GM23338 (cell line): Measurements from ENCODE around the gene SPTB.

Source experiments
- CREB1 ChIP-seq: fragments of 250-450 bp; sonication (Bioruptor Pico); IDR thresholded peaks from 2 replicates; pipeline ENCODE4 v1.5.0; 2020; ENCODE audit warnings: low read depth, mild to moderate bottlenecking, moderate library complexity
- EZH2 ChIP-seq: fragments of 200-600 bp; sonication (generic); IDR thresholded peaks from one replicate; pipeline ENCODE4 v1.8.0; 2017; ENCODE audit warnings: antibody characterized with exemption, mild to moderate bottlenecking, low read depth; ENCODE audit not compliant: unreplicated experiment
- EZH2phosphoT487 ChIP-seq: fragments of 200-600 bp; sonication (generic); IDR thresholded peaks from one replicate; pipeline ENCODE4 v1.8.1; 2018; ENCODE audit warnings: antibody characterized with exemption; ENCODE audit not compliant: unreplicated experiment
- JUNB ChIP-seq: IDR thresholded peaks from one replicate; pipeline ENCODE4 v1.6.1; 2016; ENCODE audit warnings: antibody characterized with exemption; ENCODE audit not compliant: unreplicated experiment
- NANOG ChIP-seq: IDR thresholded peaks from 2 replicates; pipeline ENCODE4 v1.6.1; 2016; ENCODE audit warnings: antibody characterized with exemption, borderline replicate concordance
- POLR2AphosphoS5 ChIP-seq: IDR thresholded peaks from 2 replicates; pipeline ENCODE4 v1.6.1; 2016; ENCODE audit warnings: antibody characterized with exemption, low read depth
- STAT1 ChIP-seq: IDR thresholded peaks from one replicate; pipeline ENCODE4 v1.6.1; 2016; ENCODE audit warnings: antibody characterized with exemption; ENCODE audit not compliant: unreplicated experiment
- ZNF114 ChIP-seq: fragments of 250-450 bp; sonication (Bioruptor Pico); IDR thresholded peaks from 2 replicates; pipeline ENCODE4 v1.5.0; 2020; ENCODE audit warnings: mild to moderate bottlenecking, moderate library complexity
- ZNF331 ChIP-seq: fragments of 250-450 bp; sonication (Bioruptor Pico); IDR thresholded peaks from 2 replicates; pipeline ENCODE4 v1.5.0; 2020; ENCODE audit warnings: low read depth, mild to moderate bottlenecking, moderate library complexity
- TF ChIP-seq, protein P1 (sequence below), 2 experiments: fragments of 200-600 bp in 1 of 2; sonication (generic) in 1 of 2; conservative IDR thresholded peaks; 2 replicates each; pipeline versions ENCODE4 v1.5.1 to v1.6.1; 2016 to 2017; ENCODE audit warnings: antibody characterized with exemption in 2 of 2, low read depth in 2 of 2, mild to moderate bottlenecking in 2 of 2, moderate library complexity in 1 of 2
- TF ChIP-seq, protein P2 (sequence below): IDR thresholded peaks from one replicate; pipeline ENCODE4 v1.6.1; 2018; ENCODE audit warnings: antibody characterized with exemption; ENCODE audit not compliant: unreplicated experiment
- TF ChIP-seq, protein P3 (sequence below): IDR thresholded peaks from 2 replicates; pipeline ENCODE4 v1.6.1; 2016; ENCODE audit warnings: antibody characterized with exemption
- TF ChIP-seq, protein P4 (sequence below): fragments of 250-450 bp; sonication (Bioruptor Pico); IDR thresholded peaks from 2 replicates; pipeline ENCODE4 v1.5.0; 2020; ENCODE audit warnings: mild to moderate bottlenecking, moderate library complexity

DNA sequence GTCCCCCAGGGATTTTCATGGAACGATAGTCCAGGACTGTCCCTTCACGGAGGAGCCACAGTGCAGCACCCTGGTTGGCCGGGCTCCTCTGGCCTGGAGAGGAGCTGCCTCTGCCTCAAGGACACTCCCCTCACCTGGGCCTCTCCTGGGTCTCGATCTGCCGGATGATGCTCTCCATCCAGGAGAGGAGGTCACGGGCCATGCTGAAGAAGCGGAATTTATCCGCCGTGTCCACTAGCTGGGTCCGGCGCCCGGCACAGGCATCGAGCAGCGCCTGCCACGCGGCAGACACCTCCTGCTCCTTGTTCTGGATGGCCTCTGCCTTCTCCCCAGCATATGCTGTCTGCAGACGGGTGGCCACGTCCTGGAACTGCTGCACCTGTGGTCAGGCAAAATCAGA, 109.0 kb downstream of the SPTB start:
- TF ChIP-seq, protein P1, sequence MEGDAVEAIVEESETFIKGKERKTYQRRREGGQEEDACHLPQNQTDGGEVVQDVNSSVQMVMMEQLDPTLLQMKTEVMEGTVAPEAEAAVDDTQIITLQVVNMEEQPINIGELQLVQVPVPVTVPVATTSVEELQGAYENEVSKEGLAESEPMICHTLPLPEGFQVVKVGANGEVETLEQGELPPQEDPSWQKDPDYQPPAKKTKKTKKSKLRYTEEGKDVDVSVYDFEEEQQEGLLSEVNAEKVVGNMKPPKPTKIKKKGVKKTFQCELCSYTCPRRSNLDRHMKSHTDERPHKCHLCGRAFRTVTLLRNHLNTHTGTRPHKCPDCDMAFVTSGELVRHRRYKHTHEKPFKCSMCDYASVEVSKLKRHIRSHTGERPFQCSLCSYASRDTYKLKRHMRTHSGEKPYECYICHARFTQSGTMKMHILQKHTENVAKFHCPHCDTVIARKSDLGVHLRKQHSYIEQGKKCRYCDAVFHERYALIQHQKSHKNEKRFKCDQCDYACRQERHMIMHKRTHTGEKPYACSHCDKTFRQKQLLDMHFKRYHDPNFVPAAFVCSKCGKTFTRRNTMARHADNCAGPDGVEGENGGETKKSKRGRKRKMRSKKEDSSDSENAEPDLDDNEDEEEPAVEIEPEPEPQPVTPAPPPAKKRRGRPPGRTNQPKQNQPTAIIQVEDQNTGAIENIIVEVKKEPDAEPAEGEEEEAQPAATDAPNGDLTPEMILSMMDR (conservative IDR thresholded peaks at IDR 0.05; ENCODE audit: low read depth in 2 of 2): no peak
- no peak for TF ChIP-seq POLR2AphosphoS5
- TF ChIP-seq CREB1 (CRISPR knock-in tag): no peak
- no peak for TF ChIP-seq EZH2
- no peak for TF ChIP-seq EZH2phosphoT487
- TF ChIP-seq ZNF114 (CRISPR knock-in tag): no peak
- TF ChIP-seq, protein P2, sequence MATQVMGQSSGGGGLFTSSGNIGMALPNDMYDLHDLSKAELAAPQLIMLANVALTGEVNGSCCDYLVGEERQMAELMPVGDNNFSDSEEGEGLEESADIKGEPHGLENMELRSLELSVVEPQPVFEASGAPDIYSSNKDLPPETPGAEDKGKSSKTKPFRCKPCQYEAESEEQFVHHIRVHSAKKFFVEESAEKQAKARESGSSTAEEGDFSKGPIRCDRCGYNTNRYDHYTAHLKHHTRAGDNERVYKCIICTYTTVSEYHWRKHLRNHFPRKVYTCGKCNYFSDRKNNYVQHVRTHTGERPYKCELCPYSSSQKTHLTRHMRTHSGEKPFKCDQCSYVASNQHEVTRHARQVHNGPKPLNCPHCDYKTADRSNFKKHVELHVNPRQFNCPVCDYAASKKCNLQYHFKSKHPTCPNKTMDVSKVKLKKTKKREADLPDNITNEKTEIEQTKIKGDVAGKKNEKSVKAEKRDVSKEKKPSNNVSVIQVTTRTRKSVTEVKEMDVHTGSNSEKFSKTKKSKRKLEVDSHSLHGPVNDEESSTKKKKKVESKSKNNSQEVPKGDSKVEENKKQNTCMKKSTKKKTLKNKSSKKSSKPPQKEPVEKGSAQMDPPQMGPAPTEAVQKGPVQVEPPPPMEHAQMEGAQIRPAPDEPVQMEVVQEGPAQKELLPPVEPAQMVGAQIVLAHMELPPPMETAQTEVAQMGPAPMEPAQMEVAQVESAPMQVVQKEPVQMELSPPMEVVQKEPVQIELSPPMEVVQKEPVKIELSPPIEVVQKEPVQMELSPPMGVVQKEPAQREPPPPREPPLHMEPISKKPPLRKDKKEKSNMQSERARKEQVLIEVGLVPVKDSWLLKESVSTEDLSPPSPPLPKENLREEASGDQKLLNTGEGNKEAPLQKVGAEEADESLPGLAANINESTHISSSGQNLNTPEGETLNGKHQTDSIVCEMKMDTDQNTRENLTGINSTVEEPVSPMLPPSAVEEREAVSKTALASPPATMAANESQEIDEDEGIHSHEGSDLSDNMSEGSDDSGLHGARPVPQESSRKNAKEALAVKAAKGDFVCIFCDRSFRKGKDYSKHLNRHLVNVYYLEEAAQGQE: no peak
- TF ChIP-seq JUNB: no peak
- no peak for TF ChIP-seq NANOG
- TF ChIP-seq, protein P3, sequence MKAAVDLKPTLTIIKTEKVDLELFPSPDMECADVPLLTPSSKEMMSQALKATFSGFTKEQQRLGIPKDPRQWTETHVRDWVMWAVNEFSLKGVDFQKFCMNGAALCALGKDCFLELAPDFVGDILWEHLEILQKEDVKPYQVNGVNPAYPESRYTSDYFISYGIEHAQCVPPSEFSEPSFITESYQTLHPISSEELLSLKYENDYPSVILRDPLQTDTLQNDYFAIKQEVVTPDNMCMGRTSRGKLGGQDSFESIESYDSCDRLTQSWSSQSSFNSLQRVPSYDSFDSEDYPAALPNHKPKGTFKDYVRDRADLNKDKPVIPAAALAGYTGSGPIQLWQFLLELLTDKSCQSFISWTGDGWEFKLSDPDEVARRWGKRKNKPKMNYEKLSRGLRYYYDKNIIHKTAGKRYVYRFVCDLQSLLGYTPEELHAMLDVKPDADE: no peak
- TF ChIP-seq STAT1: no peak
- TF ChIP-seq, protein P4, sequence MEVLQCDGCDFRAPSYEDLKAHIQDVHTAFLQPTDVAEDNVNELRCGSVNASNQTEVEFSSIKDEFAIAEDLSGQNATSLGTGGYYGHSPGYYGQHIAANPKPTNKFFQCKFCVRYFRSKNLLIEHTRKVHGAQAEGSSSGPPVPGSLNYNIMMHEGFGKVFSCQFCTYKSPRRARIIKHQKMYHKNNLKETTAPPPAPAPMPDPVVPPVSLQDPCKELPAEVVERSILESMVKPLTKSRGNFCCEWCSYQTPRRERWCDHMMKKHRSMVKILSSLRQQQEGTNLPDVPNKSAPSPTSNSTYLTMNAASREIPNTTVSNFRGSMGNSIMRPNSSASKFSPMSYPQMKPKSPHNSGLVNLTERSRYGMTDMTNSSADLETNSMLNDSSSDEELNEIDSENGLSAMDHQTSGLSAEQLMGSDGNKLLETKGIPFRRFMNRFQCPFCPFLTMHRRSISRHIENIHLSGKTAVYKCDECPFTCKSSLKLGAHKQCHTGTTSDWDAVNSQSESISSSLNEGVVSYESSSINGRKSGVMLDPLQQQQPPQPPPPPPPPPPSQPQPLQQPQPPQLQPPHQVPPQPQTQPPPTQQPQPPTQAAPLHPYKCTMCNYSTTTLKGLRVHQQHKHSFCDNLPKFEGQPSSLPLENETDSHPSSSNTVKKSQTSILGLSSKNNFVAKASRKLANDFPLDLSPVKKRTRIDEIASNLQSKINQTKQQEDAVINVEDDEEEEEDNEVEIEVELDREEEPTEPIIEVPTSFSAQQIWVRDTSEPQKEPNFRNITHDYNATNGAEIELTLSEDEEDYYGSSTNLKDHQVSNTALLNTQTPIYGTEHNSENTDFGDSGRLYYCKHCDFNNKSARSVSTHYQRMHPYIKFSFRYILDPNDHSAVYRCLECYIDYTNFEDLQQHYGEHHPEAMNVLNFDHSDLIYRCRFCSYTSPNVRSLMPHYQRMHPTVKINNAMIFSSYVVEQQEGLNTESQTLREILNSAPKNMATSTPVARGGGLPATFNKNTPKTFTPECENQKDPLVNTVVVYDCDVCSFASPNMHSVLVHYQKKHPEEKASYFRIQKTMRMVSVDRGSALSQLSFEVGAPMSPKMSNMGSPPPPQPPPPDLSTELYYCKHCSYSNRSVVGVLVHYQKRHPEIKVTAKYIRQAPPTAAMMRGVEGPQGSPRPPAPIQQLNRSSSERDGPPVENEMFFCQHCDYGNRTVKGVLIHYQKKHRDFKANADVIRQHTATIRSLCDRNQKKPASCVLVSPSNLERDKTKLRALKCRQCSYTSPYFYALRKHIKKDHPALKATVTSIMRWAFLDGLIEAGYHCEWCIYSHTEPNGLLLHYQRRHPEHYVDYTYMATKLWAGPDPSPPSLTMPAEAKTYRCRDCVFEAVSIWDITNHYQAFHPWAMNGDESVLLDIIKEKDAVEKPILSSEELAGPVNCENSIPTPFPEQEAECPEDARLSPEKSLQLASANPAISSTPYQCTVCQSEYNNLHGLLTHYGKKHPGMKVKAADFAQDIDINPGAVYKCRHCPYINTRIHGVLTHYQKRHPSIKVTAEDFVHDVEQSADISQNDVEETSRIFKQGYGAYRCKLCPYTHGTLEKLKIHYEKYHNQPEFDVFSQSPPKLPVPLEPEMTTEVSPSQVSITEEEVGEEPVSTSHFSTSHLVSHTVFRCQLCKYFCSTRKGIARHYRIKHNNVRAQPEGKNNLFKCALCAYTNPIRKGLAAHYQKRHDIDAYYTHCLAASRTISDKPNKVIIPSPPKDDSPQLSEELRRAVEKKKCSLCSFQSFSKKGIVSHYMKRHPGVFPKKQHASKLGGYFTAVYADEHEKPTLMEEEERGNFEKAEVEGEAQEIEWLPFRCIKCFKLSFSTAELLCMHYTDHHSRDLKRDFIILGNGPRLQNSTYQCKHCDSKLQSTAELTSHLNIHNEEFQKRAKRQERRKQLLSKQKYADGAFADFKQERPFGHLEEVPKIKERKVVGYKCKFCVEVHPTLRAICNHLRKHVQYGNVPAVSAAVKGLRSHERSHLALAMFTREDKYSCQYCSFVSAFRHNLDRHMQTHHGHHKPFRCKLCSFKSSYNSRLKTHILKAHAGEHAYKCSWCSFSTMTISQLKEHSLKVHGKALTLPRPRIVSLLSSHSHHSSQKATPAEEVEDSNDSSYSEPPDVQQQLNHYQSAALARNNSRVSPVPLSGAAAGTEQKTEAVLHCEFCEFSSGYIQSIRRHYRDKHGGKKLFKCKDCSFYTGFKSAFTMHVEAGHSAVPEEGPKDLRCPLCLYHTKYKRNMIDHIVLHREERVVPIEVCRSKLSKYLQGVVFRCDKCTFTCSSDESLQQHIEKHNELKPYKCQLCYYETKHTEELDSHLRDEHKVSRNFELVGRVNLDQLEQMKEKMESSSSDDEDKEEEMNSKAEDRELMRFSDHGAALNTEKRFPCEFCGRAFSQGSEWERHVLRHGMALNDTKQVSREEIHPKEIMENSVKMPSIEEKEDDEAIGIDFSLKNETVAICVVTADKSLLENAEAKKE (CRISPR knock-in tag): no peak
- TF ChIP-seq ZNF331 (CRISPR knock-in tag): no peak
